Colonic mucosa (tissue), 4 donors: ENCODE measurements around the gene CLIC5. TPM values are rescaled to one million over a fixed set of nuclear protein-coding genes. Genes with fewer than 3 reads are reported as not detected.

Experiments used
- DNase-seq: peaks from one replicate; pipeline ENCODE4 v3.0.0-alpha.2; 2020
- H3K27ac ChIP-seq: fragments of 200-600 bp; one replicate; pipeline ENCODE4 v1.8.0; 2021
- H3K27me3 ChIP-seq: fragments of 200-600 bp; one replicate; pipeline ENCODE4 v1.8.0; 2021
- H3K36me3 ChIP-seq: fragments of 200-600 bp; one replicate; pipeline ENCODE4 v1.8.0; 2021
- H3K4me1 ChIP-seq: fragments of 200-600 bp; one replicate; pipeline ENCODE4 v1.8.0; 2021; ENCODE audit warnings: mild to moderate bottlenecking
- H3K4me3 ChIP-seq: fragments of 200-600 bp; one replicate; pipeline ENCODE4 v1.8.0; 2021
- H3K9ac ChIP-seq, 2 donors: one replicate each; pipeline ENCODE4 v1.7.0; 2013; ENCODE audit warnings: control low read depth in 2 of 2, low read depth in 2 of 2, low read length in 2 of 2
- H3K9me3 ChIP-seq: fragments of 200-600 bp; one replicate; pipeline ENCODE4 v1.8.0; 2021
- CTCF ChIP-seq: fragments of 200-600 bp; IDR thresholded peaks from one replicate; pipeline ENCODE4 v1.8.0; 2022; ENCODE audit warnings: antibody characterized with exemption, mild to moderate bottlenecking
- intact Hi-C: fragments of 100-400 bp; cut with DNase I; formaldehyde crosslinking; loops from one replicate; pipeline ENCODE4 v1.14.1; 2022
- total RNA-seq, 2 donors: library from RNA; stranded (reverse); fragmentation: NEBNext Ultra II Directional in 1 of 2; extraction: Animal tissue kit (Norgen Biotek cat#: 25700) in 1 of 2; gene quantifications; one replicate each; pipeline ENCODE4 v1.2.1, GENCODE V29; 2021
- donor health status: healthy.
- donor health status: DM: no; HTN: no; CAD: no.
- donor health status: DM: no; HTN: no; CAD: no.

CLIC5 gene
- total RNA-seq, 2 donors from 2014 or later, result 72.8 to 74.9 TPM

GRCh38 chr6:45882671-45883070 is 133.0 kb downstream of the CLIC5 start:
- no peak for TF ChIP-seq CTCF
- DNase-seq, result no peak

DNA sequence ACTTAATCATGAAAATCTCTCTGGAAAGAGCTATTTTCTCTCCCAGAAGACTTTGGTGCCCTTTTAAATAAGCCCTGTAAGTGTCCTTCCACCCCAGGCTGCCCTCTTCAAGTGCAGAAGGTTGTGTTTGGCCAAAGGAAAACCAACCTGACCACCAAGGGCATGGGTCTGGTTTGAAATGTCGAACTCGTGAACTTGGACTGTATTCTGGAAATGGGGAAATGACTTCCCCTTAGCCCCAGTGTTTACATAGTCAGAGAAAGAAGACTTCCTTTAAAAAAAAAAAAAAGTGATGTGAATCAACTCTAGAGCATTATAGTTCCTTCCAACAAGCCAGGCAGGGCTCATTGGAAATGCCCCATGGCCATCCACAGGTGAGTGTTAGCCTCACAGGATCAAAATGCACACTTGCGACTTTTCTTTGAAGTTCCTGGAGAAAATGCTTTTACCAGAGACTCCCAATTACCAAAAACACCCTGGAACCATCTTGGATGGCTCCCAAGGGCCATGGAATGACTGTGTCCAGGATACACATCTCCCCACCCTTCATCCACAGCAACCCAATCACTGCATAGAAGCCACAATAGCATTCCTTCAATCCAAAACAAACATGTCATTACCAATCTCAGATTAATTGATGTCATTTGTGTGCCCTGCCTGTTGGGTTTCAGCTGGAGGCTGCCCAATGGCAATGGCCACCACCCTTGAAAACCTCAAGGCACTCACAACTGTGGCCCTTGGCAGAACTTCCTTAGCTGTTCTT is 133.8 kb downstream of the CLIC5 start:
- no peaks in the 10 kb centered on the region for H3K27me3 ChIP-seq
- no peak overlapping the region for H3K27ac ChIP-seq
- H3K4me3 ChIP-seq, result no peak overlapping the region
- no peaks in the 10 kb centered on the region for H3K4me1 ChIP-seq
- DNase-seq, result no peak
- no peaks in the 10 kb centered on the region for H3K9me3 ChIP-seq
- no peak overlapping the region for H3K9ac ChIP-seq
- TF ChIP-seq CTCF, result no peak
- H3K36me3 ChIP-seq, result no peaks in the 10 kb centered on the region
- intact Hi-C loops, result no loop called here

More at GRCh38 chr6:45882671-45883070, 133.0 kb downstream of the CLIC5 start:
- Histone ChIP-seq H3K4me3 (no peak overlapping the region), H3K27me3 (no peaks in the 10 kb centered on the region), H3K27ac (no peak overlapping the region), H3K36me3 (no peaks in the 10 kb centered on the region), H3K9ac (no peak overlapping the region), H3K4me1 (no peaks in the 10 kb centered on the region), H3K9me3 (no peaks in the 10 kb centered on the region)
- intact Hi-C loops, result no loop called here

- DNase-seq, result no peak
- no peak for TF ChIP-seq CTCF
- intact Hi-C loops, result no loop called here
- Histone ChIP-seq H3K9me3 (no peaks in the 10 kb centered on the region), H3K27me3 (no peaks in the 10 kb centered on the region), H3K4me1 (no peaks in the 10 kb centered on the region), H3K4me3 (no peak overlapping the region), H3K36me3 (no peaks in the 10 kb centered on the region), H3K27ac (no peak overlapping the region), H3K9ac (no peak overlapping the region)
Observed at GRCh38 chr6:45880676-45881075, 135.0 kb downstream of the CLIC5 start.

GRCh38 chr6:45880159-45880558 is 135.5 kb downstream of the CLIC5 start:
- Histone ChIP-seq H3K9ac (no peak overlapping the region), H3K27ac (no peak overlapping the region), H3K9me3 (no peaks in the 10 kb centered on the region), H3K4me3 (no peak overlapping the region), H3K27me3 (no peaks in the 10 kb centered on the region), H3K36me3 (no peaks in the 10 kb centered on the region), H3K4me1 (no peaks in the 10 kb centered on the region)
- DNase-seq, result no peak
- intact Hi-C loops, result no loop called here
- TF ChIP-seq CTCF, result no peak

DNA sequence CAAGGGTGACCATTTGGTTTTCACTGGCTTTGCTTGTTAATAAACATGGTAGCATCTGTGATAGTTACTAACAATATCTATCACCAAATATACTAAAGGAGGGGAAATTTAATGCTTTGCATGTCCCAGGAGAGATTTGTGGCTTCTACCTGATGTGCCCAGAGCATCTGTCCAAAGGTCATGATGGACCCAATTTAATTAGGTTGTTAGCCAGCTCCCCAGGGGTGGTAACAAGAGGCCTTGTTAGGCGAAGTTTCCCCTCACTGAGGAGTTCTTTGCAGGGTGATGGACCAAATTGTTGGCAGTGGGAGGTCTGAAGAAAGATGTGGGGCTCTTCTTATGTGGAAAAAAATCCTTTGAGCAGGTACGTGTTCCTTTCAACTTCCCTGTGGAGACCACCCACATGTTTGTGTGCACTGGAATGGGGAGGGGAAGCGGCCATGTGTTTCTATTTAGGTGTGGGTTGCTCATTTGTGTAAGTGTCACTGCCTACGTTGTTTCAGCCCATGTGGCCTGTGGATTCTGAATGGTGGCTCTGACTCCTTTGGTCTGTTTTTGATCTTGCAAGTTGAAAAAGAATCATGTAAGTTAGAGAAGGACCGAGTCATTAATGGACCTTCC is 137.6 kb downstream of the CLIC5 start:
- intact Hi-C loops, result no loop called here
- no peak for DNase-seq
- Histone ChIP-seq H3K9ac (no peak overlapping the region), H3K4me1 (no peaks in the 10 kb centered on the region), H3K27me3 (no peaks in the 10 kb centered on the region), H3K27ac (no peak overlapping the region), H3K9me3 (no peaks in the 10 kb centered on the region), H3K36me3 (no peaks in the 10 kb centered on the region), H3K4me3 (no peak overlapping the region)
- no peak for TF ChIP-seq CTCF
